Measurements from ENCODE around the gene TMSB15A. TPM values are rescaled to one million over a fixed set of nuclear protein-coding genes. Genes with fewer than 3 reads are reported as not detected.
"Not testable (repeated sequence)": the region's sequence is repeated elsewhere in the genome, so short reads cannot be mapped to it uniquely, and the experiment has no call there.

Gene TMSB15A
- 1 to 10 TPM; 1.5 to 2.1 TPM for total RNA-seq

GRCh38 chrX:102515975-102516941, at the start of gene TMSB15A:
TSS of gene TMSB15A (minus strand) at chrX:102516739.
- Mint-ChIP-seq H3K9me3 (no peaks in the 10 kb centered on the region), H3K4me1 (ENCODE audit: low read depth) (peaks cover 3% of the 10 kb centered on the region), H3K27ac (no peak within 1 kb of the TSS), H3K4me3 (peak within 1 kb of the TSS; percentile 78), H3K27me3 (ENCODE audit: low read depth) (peaks cover 33% of the 10 kb centered on the region), H3K36me3 (ENCODE audit: low read depth) (no peaks in the 10 kb centered on the region)
- intact Hi-C loops (cut with micrococcal nuclease) = loop anchor here (2.0 to 10.0 kb wide), 6 partner anchors 86 to 441 kb away; partner anchors contain the start of gene GPRASP1
- DNase-seq = peak; percentile 65
- CTCF ChIA-PET = interaction anchor here (0.7 to 0.9 kb wide), 3 partner anchors 12 to 768 kb away, joined by 3 to 4 read pairs (median 3); partner anchors contain the start of gene ARMCX5

DNA sequence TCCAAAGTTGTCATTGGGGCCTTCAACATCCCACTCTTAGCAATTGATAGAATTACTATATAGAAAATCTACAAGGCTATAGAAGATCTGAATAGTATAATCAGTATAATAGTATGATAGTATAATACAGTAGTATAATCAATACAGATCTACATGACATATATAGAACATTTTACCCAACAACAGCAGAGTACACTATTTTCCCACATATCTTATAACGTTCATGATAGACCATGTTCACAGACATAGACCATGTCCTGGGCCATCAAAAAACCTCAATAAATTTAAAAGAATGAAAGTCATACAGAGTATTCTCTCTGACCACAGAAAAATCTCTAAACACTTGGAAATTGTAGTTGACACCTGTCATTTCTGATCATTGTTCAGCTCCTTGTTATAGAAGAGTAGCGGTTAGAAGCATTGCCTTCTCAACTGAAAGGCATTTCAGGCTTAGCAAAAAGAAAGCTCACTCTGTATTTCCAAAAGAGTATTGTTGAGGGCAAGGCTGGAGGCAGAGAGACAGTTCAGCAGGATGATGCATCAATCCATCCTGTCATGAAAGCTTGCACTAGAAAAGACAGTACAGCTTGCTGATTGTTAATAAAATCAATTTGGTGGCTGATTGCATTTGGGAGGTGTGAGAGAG, 44.0 kb upstream of the TMSB15A start:
- CTCF ChIA-PET = no interaction called here
- Mint-ChIP-seq H3K9me3 (no peaks in the 10 kb centered on the region), H3K27ac (no peak overlapping the region), H3K4me3 (no peak overlapping the region), H3K27me3 (ENCODE audit: low read depth) (no peaks in the 10 kb centered on the region), H3K4me1 (ENCODE audit: low read depth) (no peaks in the 10 kb centered on the region), H3K36me3 (ENCODE audit: low read depth) (no peaks in the 10 kb centered on the region)
- intact Hi-C loops (cut with micrococcal nuclease) = no loop called here
- DNase-seq = no peak

- no peak overlapping the region for H3K27ac Mint-ChIP-seq
- no peaks in the 10 kb centered on the region for H3K36me3 Mint-ChIP-seq (ENCODE audit: low read depth)
- CTCF ChIA-PET = no interaction called here
- H3K4me1 Mint-ChIP-seq (ENCODE audit: low read depth) = no peaks in the 10 kb centered on the region
- no peak overlapping the region for H3K4me3 Mint-ChIP-seq
- H3K9me3 Mint-ChIP-seq = no peaks in the 10 kb centered on the region
- no peak for DNase-seq
- intact Hi-C loops (cut with micrococcal nuclease) = no loop called here
- no peaks in the 10 kb centered on the region for H3K27me3 Mint-ChIP-seq (ENCODE audit: low read depth)
These were observed 42.1 kb upstream of the TMSB15A start for GRCh38 chrX:102558607-102559006.

DNA sequence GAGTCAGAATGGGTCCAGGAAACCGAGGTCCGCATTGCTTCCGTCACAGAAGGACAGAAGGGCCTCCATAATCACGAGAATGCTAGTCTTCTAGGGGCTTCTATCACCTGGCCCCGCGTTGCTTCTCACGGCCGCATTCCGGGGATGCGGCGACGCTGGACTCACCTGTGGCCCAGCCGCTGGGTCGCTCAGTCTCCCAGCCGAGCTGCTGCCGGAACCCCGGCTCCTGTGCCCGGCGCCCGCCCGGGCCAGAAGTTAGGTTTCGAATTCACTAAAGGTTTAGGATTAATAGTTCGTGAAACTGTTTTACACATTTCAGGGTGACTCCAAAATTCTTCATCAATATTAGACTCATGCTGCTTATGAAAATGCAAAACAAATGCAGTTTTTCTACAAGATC, 31.7 kb upstream of the TMSB15A start:
- Mint-ChIP-seq H3K27ac (no peak overlapping the region), H3K4me1 (ENCODE audit: low read depth) (no peaks in the 10 kb centered on the region), H3K4me3 (no peak overlapping the region), H3K9me3 (no peaks in the 10 kb centered on the region), H3K36me3 (ENCODE audit: low read depth) (no peaks in the 10 kb centered on the region), H3K27me3 (ENCODE audit: low read depth) (peaks cover 8% of the 10 kb centered on the region)
- intact Hi-C loops (cut with micrococcal nuclease) = loop anchor here (10.0 kb wide), 1 partner anchor 47 kb away; the partner anchor contains the start of gene ARMCX5
- CTCF ChIA-PET = no interaction called here
- no peak for DNase-seq

GRCh38 chrX:102546828-102547493, 30.4 kb upstream of the TMSB15A start:
- no peaks in the 10 kb centered on the region for H3K36me3 Mint-ChIP-seq (ENCODE audit: low read depth)

DNA sequence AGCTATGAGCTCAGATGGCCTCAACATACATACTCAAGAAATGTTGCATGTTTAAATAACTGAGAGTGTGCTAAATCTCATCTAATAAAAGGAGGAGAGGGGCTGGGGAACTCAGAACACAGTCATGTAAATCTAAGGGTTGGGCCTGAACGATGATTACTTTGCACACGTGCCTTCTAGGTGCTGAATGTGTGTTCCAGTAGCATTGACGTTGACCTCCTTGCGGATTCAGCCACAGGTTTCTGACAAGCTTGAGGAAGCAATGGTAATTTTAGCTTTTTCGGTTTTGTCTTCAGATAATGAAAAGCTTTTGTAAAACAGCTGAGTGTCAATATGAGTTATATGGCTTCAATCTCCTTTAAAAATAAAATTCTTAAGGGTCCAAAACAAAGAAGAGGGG, 29.6 kb upstream of the TMSB15A start:
- H3K27me3 Mint-ChIP-seq (ENCODE audit: low read depth); DNase-seq; H3K9me3 Mint-ChIP-seq; H3K27ac Mint-ChIP-seq; H3K36me3 Mint-ChIP-seq (ENCODE audit: low read depth); CTCF ChIA-PET; H3K4me3 Mint-ChIP-seq; H3K4me1 Mint-ChIP-seq (ENCODE audit: low read depth): not testable (repeated sequence)
- intact Hi-C loops (cut with micrococcal nuclease) = loop anchor here (10.0 kb wide), 1 partner anchor 49 kb away; the partner anchor contains the start of gene ARMCX5

More at GRCh38 chrX:102546828-102547493, 30.4 kb upstream of the TMSB15A start:
- intact Hi-C loops (cut with micrococcal nuclease) = loop anchor here (10.0 kb wide), 1 partner anchor 48 kb away; the partner anchor contains the start of gene ARMCX5
- peaks cover 8% of the 10 kb centered on the region for H3K27me3 Mint-ChIP-seq (ENCODE audit: low read depth)
- H3K4me1 Mint-ChIP-seq (ENCODE audit: low read depth) = no peaks in the 10 kb centered on the region
- peak; percentile 29 for DNase-seq
- peak overlapping the region; percentile 69 for H3K4me3 Mint-ChIP-seq
- H3K9me3 Mint-ChIP-seq = no peaks in the 10 kb centered on the region
- CTCF ChIA-PET = no interaction called here
- H3K27ac Mint-ChIP-seq = no peak overlapping the region

GRCh38 chrX:102535958-102536357, 19.4 kb upstream of the TMSB15A start:
- Mint-ChIP-seq H3K9me3 (peaks cover 2% of the 10 kb centered on the region), H3K27ac (no peak overlapping the region), H3K36me3 (ENCODE audit: low read depth) (no peaks in the 10 kb centered on the region), H3K27me3 (ENCODE audit: low read depth) (peaks cover 11% of the 10 kb centered on the region), H3K4me3 (no peak overlapping the region), H3K4me1 (ENCODE audit: low read depth) (no peaks in the 10 kb centered on the region)
- CTCF ChIA-PET = no interaction called here
- no peak for DNase-seq
- intact Hi-C loops (cut with micrococcal nuclease) = no loop called here

DNA sequence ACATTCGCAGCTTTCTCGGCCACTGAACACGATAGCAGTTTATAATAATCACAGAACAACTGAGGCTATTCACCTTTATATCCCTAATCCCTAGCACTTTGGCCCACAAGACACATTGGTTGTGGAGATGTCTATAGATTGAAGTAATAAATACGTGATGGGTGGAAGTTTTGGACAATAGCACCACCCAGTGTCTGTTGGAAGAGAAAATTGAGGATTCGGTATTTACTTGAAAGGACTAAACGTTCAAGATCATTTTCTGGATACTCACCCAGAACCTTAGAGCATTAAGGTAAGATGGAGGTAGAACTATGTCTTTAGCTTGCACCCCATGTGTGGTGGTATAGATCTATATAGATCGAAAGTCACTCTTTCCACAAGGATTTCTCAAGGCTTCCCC, 787 bp upstream of the TMSB15A start:
- Mint-ChIP-seq H3K27ac (no peak overlapping the region), H3K4me1 (ENCODE audit: low read depth) (peaks cover 3% of the 10 kb centered on the region), H3K27me3 (ENCODE audit: low read depth) (peaks cover 30% of the 10 kb centered on the region), H3K9me3 (no peaks in the 10 kb centered on the region), H3K4me3 (no peak overlapping the region), H3K36me3 (ENCODE audit: low read depth) (no peaks in the 10 kb centered on the region)
- DNase-seq = peak; percentile 6
- intact Hi-C loops (cut with micrococcal nuclease) = loop anchor here (2.0 to 10.0 kb wide), 6 partner anchors 85 to 443 kb away; partner anchors contain the start of gene GPRASP1
- CTCF ChIA-PET = no interaction called here

DNA sequence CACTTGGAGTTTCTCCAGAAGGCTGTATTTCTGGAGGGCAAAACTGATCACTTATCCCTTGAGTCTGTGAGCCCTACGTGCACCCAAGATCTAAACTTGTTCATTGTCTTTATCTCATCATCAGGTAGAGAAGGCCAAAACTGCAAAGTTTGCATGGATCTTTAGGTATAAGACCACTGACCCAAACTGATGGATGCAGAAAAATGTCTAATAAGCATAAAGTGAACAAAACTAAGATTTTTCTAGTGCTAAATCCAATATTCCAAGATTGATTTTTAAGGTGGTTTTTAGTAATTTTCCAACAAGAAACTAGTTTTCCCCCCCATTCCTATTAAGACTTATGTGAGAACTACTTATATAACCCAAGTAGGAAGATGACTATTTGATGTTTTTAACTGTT, 2.0 kb downstream of the TMSB15A start:
- Mint-ChIP-seq H3K27me3 (ENCODE audit: low read depth) (peaks cover 38% of the 10 kb centered on the region), H3K4me3 (no peak overlapping the region), H3K9me3 (no peaks in the 10 kb centered on the region), H3K36me3 (ENCODE audit: low read depth) (no peaks in the 10 kb centered on the region), H3K4me1 (ENCODE audit: low read depth) (peaks cover 3% of the 10 kb centered on the region), H3K27ac (no peak overlapping the region)
- CTCF ChIA-PET = no interaction called here
- DNase-seq = no peak
- intact Hi-C loops (cut with micrococcal nuclease) = loop anchor here (10.0 kb wide), 1 partner anchor 440 kb away; no protein-coding TSS in a partner anchor

- CTCF ChIA-PET = no interaction called here
- no peaks in the 10 kb centered on the region for H3K4me1 Mint-ChIP-seq (ENCODE audit: low read depth)
- H3K4me3 Mint-ChIP-seq = no peak overlapping the region
- intact Hi-C loops (cut with micrococcal nuclease) = no loop called here
- H3K27me3 Mint-ChIP-seq (ENCODE audit: low read depth) = peaks cover 3% of the 10 kb centered on the region
- no peak overlapping the region for H3K27ac Mint-ChIP-seq
- no peak for DNase-seq
- H3K9me3 Mint-ChIP-seq = peaks cover 4% of the 10 kb centered on the region
- H3K36me3 Mint-ChIP-seq (ENCODE audit: low read depth) = peaks cover 2% of the 10 kb centered on the region
These were observed 17.8 kb downstream of the TMSB15A start for GRCh38 chrX:102498732-102499131.

DNA sequence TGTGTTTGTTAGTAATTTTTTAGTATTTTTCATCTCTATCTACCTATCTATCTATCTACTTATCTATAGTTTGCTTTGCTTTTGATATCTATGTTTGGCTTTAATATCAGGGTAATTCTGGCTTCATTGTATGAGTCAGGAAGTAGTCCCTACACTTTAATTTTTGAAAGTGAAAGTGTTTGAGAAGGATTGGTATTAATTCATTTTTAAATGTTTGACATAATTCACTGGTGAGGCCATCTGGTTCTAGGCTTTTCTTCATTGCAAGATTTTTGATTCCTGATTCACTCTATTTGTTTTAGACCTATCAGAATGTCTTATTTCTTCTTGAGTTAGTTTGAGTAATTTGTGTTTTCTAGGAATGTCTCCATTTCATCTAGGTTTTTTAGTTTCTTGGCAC, 24.8 kb downstream of the TMSB15A start:
- Mint-ChIP-seq H3K36me3 (ENCODE audit: low read depth) (no peaks in the 10 kb centered on the region), H3K9me3 (no peaks in the 10 kb centered on the region), H3K27me3 (ENCODE audit: low read depth) (no peaks in the 10 kb centered on the region), H3K27ac (no peak overlapping the region), H3K4me3 (no peak overlapping the region), H3K4me1 (ENCODE audit: low read depth) (no peaks in the 10 kb centered on the region)
- no peak for DNase-seq
- intact Hi-C loops (cut with micrococcal nuclease) = no loop called here
- CTCF ChIA-PET = no interaction called here

- H3K36me3 Mint-ChIP-seq (ENCODE audit: low read depth); intact Hi-C loops (cut with micrococcal nuclease); DNase-seq; H3K4me3 Mint-ChIP-seq; H3K4me1 Mint-ChIP-seq (ENCODE audit: low read depth); CTCF ChIA-PET; H3K27me3 Mint-ChIP-seq (ENCODE audit: low read depth); H3K27ac Mint-ChIP-seq; H3K9me3 Mint-ChIP-seq: not testable (repeated sequence)
These were observed 37.8 kb downstream of the TMSB15A start for GRCh38 chrX:102478765-102479164.

Measured in activated naive CD4-positive, alpha-beta T cell treated with anti-CD3 and anti-CD28 coated beads for 36 hours (primary cell).